GM20000 (cell line): Measurements from ENCODE around the gene CHKB.
"Not testable (repeated sequence)": the region's sequence is repeated elsewhere in the genome, so short reads cannot be mapped to it uniquely, and the experiment has no call there.

ENCODE experiments used
- DNase-seq: peaks from one replicate; pipeline ENCODE4 v3.0.0; 2012; ENCODE audit warnings: low spot score
- CTCF ChIP-seq: IDR thresholded peaks from 2 replicates; pipeline ENCODE4 v1.5.1; 2012; ENCODE audit warnings: mild to moderate bottlenecking, control low read depth; ENCODE audit errors: extremely low read depth, missing control alignments

The CHKB gene

DNA sequence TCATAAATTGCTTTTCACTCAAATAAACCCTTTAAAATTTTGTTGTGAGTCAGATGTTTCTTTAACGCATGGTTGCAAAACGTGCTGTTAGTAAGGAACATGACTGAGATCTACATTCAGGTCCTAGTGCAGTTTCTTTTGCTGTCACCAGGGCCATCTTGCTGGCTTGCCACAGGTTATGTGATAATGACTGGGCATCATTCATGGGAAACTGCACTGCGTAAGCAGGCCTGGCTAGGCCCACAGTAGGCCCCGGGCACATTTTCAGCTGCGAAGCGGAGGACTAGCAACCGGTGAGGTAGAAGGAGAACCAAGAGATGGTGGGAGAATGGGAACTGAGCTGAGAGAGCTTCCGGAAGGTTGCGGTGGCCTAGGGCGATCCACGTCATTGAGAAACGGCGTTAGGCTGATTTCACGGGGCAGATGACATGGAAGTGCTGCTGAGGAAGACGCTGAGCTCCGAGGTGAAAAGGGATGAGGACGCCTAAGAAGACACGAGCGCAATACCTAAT is 40.2 kb downstream of the CHKB start:
- DNase-seq = peak; percentile 80
- TF ChIP-seq CTCF = no peak

GRCh38 chr22:50541667-50542026 is 41.0 kb downstream of the CHKB start:
- DNase-seq = not testable (repeated sequence)

DNA sequence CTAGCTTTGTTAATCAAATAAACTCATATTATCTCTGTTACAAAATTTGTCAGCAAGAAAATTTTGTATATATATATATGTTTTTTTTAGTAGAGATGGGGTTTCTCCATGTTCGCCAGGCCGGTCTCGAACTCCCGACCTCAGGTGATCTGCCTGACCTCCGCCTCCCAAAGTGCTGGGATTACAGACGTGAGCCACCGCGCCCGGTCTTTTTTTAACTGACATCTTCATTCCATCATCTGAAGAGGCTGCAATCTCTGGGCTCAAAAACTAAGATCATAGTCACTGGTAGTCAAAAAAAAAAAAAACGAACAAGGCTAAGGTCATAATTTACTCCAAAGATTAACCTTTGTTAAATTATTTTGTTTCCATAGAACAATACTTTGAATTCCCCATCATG is 42.3 kb downstream of the CHKB start:
- DNase-seq = no peak
- no peak for TF ChIP-seq CTCF

GRCh38 chr22:50537765-50538164 is 44.9 kb downstream of the CHKB start:
- DNase-seq = no peak

GRCh38 chr22:50536226-50536625 is 46.4 kb downstream of the CHKB start:
- no peak for DNase-seq
- TF ChIP-seq CTCF = no peak

More at GRCh38 chr22:50537765-50538164, 44.9 kb downstream of the CHKB start:
- no peak for TF ChIP-seq CTCF

GRCh38 chr22:50535113-50535512 is 47.5 kb downstream of the CHKB start:
- no peak for DNase-seq
- TF ChIP-seq CTCF = no peak

DNA sequence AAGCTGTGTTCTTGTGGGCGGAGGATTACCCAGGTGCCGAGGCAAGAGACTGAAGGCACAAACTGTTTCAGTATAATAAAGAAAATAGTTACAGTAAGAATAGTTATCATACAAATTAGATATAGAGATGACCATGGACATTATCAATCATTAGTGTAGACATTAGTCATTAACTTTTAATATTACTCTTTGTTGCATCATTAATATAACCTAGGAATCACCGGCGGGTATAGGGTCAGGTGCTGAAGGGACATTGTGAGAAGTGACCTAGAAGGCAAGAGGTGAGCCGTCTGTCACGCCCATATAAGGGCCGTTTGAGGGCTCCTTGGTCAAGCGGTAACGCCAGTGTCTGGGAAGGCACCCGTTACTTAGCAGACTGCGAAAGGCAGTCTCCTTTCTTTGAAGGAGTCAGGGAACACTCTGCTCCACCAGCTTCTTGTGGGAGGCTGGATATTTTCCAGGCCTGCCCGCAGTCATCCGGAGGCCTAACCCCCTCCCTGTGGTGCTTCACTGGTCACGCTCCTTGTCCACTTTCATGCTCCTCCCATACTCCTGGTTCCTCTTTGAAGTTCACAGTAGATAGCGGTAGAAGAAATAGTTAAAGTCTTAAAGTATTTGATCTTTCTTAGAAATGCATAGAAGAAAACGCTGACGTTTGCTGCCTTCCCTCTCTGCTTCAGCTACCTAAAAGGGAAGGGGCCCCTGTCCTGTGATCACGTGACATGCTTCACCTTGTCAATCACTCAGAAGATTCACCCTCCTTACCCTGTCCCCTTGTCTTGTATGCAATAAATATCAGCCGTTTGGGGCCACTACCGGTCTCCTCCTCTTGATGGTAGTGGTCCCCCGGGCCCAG is 48.6 kb downstream of the CHKB start:
- DNase-seq = not testable (repeated sequence)

GRCh38 chr22:50532824-50533796 is 49.5 kb downstream of the CHKB start:
- TF ChIP-seq CTCF = no peak
- DNase-seq = no peak
